ENCODE data around the gene IFT88.

The IFT88 gene

GRCh38 chr13:20713751-20714150, 146.8 kb downstream of the IFT88 start:
- no peak for DNase-seq (ENCODE audit: extremely low read depth, low read depth)
- TF ChIP-seq CTCF (IDR thresholded peaks at IDR 0.05; ENCODE audit: low read depth, low read length): no peak

- no peak for DNase-seq (ENCODE audit: extremely low read depth, low read depth)
- no peak for TF ChIP-seq CTCF (IDR thresholded peaks at IDR 0.05; ENCODE audit: low read depth, low read length)
Measured at GRCh38 chr13:20714161-20714560, 147.2 kb downstream of the IFT88 start.

- no peak for TF ChIP-seq CTCF (IDR thresholded peaks at IDR 0.05; ENCODE audit: low read depth, low read length)
- peak; percentile 65 for DNase-seq (ENCODE audit: extremely low read depth, low read depth)
Measured at GRCh38 chr13:20714563-20715329, 147.8 kb downstream of the IFT88 start.

- TF ChIP-seq CTCF (IDR thresholded peaks at IDR 0.05; ENCODE audit: low read depth, low read length): no peak
- no peak for DNase-seq (ENCODE audit: extremely low read depth, low read depth)
Measured at GRCh38 chr13:20715330-20715712, 148.4 kb downstream of the IFT88 start.

GRCh38 chr13:20716951-20717350, 150.0 kb downstream of the IFT88 start:
- TF ChIP-seq CTCF (IDR thresholded peaks at IDR 0.05; ENCODE audit: low read depth, low read length): no peak
- no peak for DNase-seq (ENCODE audit: extremely low read depth, low read depth)

- TF ChIP-seq CTCF (IDR thresholded peaks at IDR 0.05; ENCODE audit: low read depth, low read length): no peak
Measured at GRCh38 chr13:20717581-20718542, 150.9 kb downstream of the IFT88 start.

More at GRCh38 chr13:20717581-20718542, 150.9 kb downstream of the IFT88 start:
- no peak for DNase-seq (ENCODE audit: extremely low read depth, low read depth)
